Skeletal muscle tissue (tissue), 4 donors: ENCODE results near the gene KCND3. TPM values are rescaled to one million over a fixed set of nuclear protein-coding genes. Genes with fewer than 3 reads are reported as not detected.

Experiments
- H3K27ac ChIP-seq: one replicate; pipeline ENCODE4 v1.7.0; 2013; ENCODE audit warnings: mild to moderate bottlenecking, low read depth, low read length, inconsistent platforms
- H3K27me3 ChIP-seq, 3 donors: one replicate each; pipeline ENCODE4 v1.7.0; 2013; ENCODE audit warnings: low read length in 3 of 3; ENCODE audit not compliant: control insufficient read depth in 3 of 3, insufficient read depth in 3 of 3
- H3K36me3 ChIP-seq, 3 donors: one replicate each; pipeline ENCODE4 v1.7.0; 2013; ENCODE audit warnings: low read length in 3 of 3; ENCODE audit not compliant: control insufficient read depth in 3 of 3, insufficient read depth in 3 of 3
- H3K4me1 ChIP-seq, 3 donors: one replicate each; pipeline ENCODE4 v1.7.0; 2013; ENCODE audit warnings: low read length in 3 of 3, mild to moderate bottlenecking in 3 of 3; ENCODE audit not compliant: control insufficient read depth in 3 of 3, insufficient read depth in 3 of 3
- H3K4me3 ChIP-seq, 3 donors: one replicate each; pipeline ENCODE4 v1.7.0; 2013; ENCODE audit warnings: low read length in 3 of 3
- H3K9ac ChIP-seq, 3 donors: one replicate each; pipeline ENCODE4 v1.7.0; 2013; ENCODE audit warnings: low read length in 3 of 3, mild to moderate bottlenecking in 3 of 3, moderate library complexity in 2 of 3, low read depth in 1 of 3
- H3K9me3 ChIP-seq, 3 donors: one replicate each; pipeline ENCODE4 v1.7.0; 2013; ENCODE audit warnings: low read length in 3 of 3; ENCODE audit not compliant: control insufficient read depth in 3 of 3
- total RNA-seq: library from RNA; depleted of rRNA; stranded (reverse); fragments of >200 nt; gene quantifications from one replicate; pipeline ENCODE4 v1.2.3, GENCODE V29; 2014
- donor health status: Osteomylitis.

The KCND3 gene
- total RNA-seq, 1 donor from 2014 or later = 1.0 TPM

- Histone ChIP-seq H3K27me3 (peaks cover 0 to 2% (median 0%) of the 10 kb centered on the region in 3 donors), H3K4me1 (peaks cover 18 to 69% (median 32%) of the 10 kb centered on the region in 3 donors), H3K9me3 (no peaks in the 10 kb centered on the region), H3K27ac (no peak overlapping the region), H3K4me3 (no peak overlapping the region), H3K36me3 (no peaks in the 10 kb centered on the region), H3K9ac (no peak overlapping the region)
Measured at GRCh38 chr1:111908011-111908621, 81.4 kb downstream of the KCND3 start.

- Histone ChIP-seq H3K36me3 (no peaks in the 10 kb centered on the region), H3K9ac (no peak overlapping the region), H3K27me3 (peaks cover 0 to 2% (median 0%) of the 10 kb centered on the region in 3 donors), H3K9me3 (no peaks in the 10 kb centered on the region), H3K4me1 (peaks cover 20 to 70% (median 35%) of the 10 kb centered on the region in 3 donors), H3K4me3 (no peak overlapping the region), H3K27ac (no peak overlapping the region)
Measured at GRCh38 chr1:111907321-111907720, 82.1 kb downstream of the KCND3 start.

GRCh38 chr1:111906816-111907215 is 82.7 kb downstream of the KCND3 start:
- H3K27ac ChIP-seq = no peak overlapping the region
- H3K9me3 ChIP-seq = no peaks in the 10 kb centered on the region
- H3K9ac ChIP-seq = no peak overlapping the region
- H3K4me3 ChIP-seq = no peak overlapping the region
- H3K27me3 ChIP-seq = peaks cover 0 to 2% (median 0%) of the 10 kb centered on the region in 3 donors
- H3K4me1 ChIP-seq = peaks cover 19 to 65% (median 35%) of the 10 kb centered on the region in 3 donors
- no peaks in the 10 kb centered on the region for H3K36me3 ChIP-seq

GRCh38 chr1:111906111-111906510 is 83.4 kb downstream of the KCND3 start:
- Histone ChIP-seq H3K9ac (no peak overlapping the region), H3K27ac (no peak overlapping the region), H3K4me3 (no peak overlapping the region), H3K36me3 (no peaks in the 10 kb centered on the region), H3K9me3 (no peaks in the 10 kb centered on the region), H3K4me1 (peaks cover 18 to 63% (median 35%) of the 10 kb centered on the region in 3 donors), H3K27me3 (peaks cover 0 to 2% (median 0%) of the 10 kb centered on the region in 3 donors)

- peaks cover 18 to 51% (median 28%) of the 10 kb centered on the region in 3 donors for H3K4me1 ChIP-seq
Measured at GRCh38 chr1:111904478-111905218, 84.8 kb downstream of the KCND3 start.

GRCh38 chr1:111903871-111904449 is 85.5 kb downstream of the KCND3 start:
- Histone ChIP-seq H3K4me1 (peaks cover 18 to 44% (median 25%) of the 10 kb centered on the region in 3 donors), H3K27me3 (peaks cover 0 to 2% (median 0%) of the 10 kb centered on the region in 3 donors), H3K9me3 (no peaks in the 10 kb centered on the region), H3K36me3 (peaks cover 0 to 5% (median 0%) of the 10 kb centered on the region in 3 donors), H3K27ac (no peak overlapping the region), H3K4me3 (peak overlapping the region in 1 of 3 donors; percentile 38), H3K9ac (no peak overlapping the region)

More at GRCh38 chr1:111904478-111905218, 84.8 kb downstream of the KCND3 start:
- Histone ChIP-seq H3K9me3 (no peaks in the 10 kb centered on the region), H3K4me3 (peak overlapping the region in 1 of 3 donors; percentile 38), H3K36me3 (peaks cover 0 to 3% (median 0%) of the 10 kb centered on the region in 3 donors), H3K27me3 (peaks cover 0 to 2% (median 0%) of the 10 kb centered on the region in 3 donors), H3K9ac (no peak overlapping the region), H3K27ac (no peak overlapping the region)

GRCh38 chr1:111903148-111903870 is 86.2 kb downstream of the KCND3 start:
- no peak overlapping the region for H3K27ac ChIP-seq
- peaks cover 18 to 39% (median 25%) of the 10 kb centered on the region in 3 donors for H3K4me1 ChIP-seq
- H3K4me3 ChIP-seq = no peak overlapping the region

GRCh38 chr1:111895469-111895868 is 94.0 kb downstream of the KCND3 start:
- Histone ChIP-seq H3K27ac (no peak overlapping the region), H3K4me1 (no peaks in the 10 kb centered on the region), H3K9ac (no peak overlapping the region), H3K4me3 (no peak overlapping the region), H3K27me3 (peaks cover 0 to 3% (median 2%) of the 10 kb centered on the region in 3 donors), H3K9me3 (no peaks in the 10 kb centered on the region), H3K36me3 (peaks cover 0 to 5% (median 0%) of the 10 kb centered on the region in 3 donors)

More at GRCh38 chr1:111903148-111903870, 86.2 kb downstream of the KCND3 start:
- Histone ChIP-seq H3K27me3 (peaks cover 0 to 2% (median 0%) of the 10 kb centered on the region in 3 donors), H3K9ac (no peak overlapping the region), H3K9me3 (no peaks in the 10 kb centered on the region), H3K36me3 (peaks cover 0 to 5% (median 0%) of the 10 kb centered on the region in 3 donors)

GRCh38 chr1:111895017-111895416 is 94.5 kb downstream of the KCND3 start:
- Histone ChIP-seq H3K4me1 (no peaks in the 10 kb centered on the region), H3K27me3 (peaks cover 0 to 3% (median 2%) of the 10 kb centered on the region in 3 donors), H3K4me3 (no peak overlapping the region), H3K27ac (no peak overlapping the region), H3K36me3 (peaks cover 0 to 5% (median 0%) of the 10 kb centered on the region in 3 donors), H3K9ac (no peak overlapping the region), H3K9me3 (no peaks in the 10 kb centered on the region)
